ENCODE data around the gene LIMA1. TPM values are rescaled to one million over a fixed set of nuclear protein-coding genes. Genes with fewer than 3 reads are reported as not detected.
"Not testable (repeated sequence)": the region's sequence is repeated elsewhere in the genome, so short reads cannot be mapped to it uniquely, and the experiment has no call there.

The LIMA1 gene
- 10 to 100 TPM; 16.9 to 22.4 TPM for total RNA-seq

GRCh38 chr12:50283229-50283923, at the start of gene LIMA1:
Gene LIMA1, minus strand, starts transcription at chr12:50283520. Its CDS starts 34,769 bp downstream, at chr12:50248751.
- Mint-ChIP-seq H3K4me3 (peak within 1 kb of the TSS; percentile 87), H3K36me3 (ENCODE audit: low read depth) (no peaks in the 10 kb centered on the region), H3K9me3 (no peaks in the 10 kb centered on the region), H3K4me1 (peaks cover 23% of the 10 kb centered on the region), H3K27me3 (peaks cover 11% of the 10 kb centered on the region), H3K27ac (peak within 1 kb of the TSS; percentile 90)
- ChIA-PET POLR2A (interaction anchor here (0.8 to 1.5 kb wide), 2 partner anchors 62 to 96 kb away, joined by 3 to 6 read pairs; no protein-coding TSS in a partner anchor), CTCF (interaction anchor here (0.6 to 1.2 kb wide), 4 partner anchors 9 to 172 kb away, joined by 3 to 5 read pairs (median 4); no protein-coding TSS in a partner anchor)
- peak; percentile 92 for DNase-seq

- ChIA-PET POLR2A (no interaction called here), CTCF (no interaction called here)
- Mint-ChIP-seq H3K9me3 (no peaks in the 10 kb centered on the region), H3K4me3 (no peak overlapping the region), H3K36me3 (ENCODE audit: low read depth) (no peaks in the 10 kb centered on the region), H3K27me3 (no peaks in the 10 kb centered on the region), H3K27ac (no peak overlapping the region), H3K4me1 (peaks cover 3% of the 10 kb centered on the region)
- no peak for DNase-seq
These were observed 48.4 kb upstream of the LIMA1 start for GRCh38 chr12:50331745-50332144.

- POLR2A ChIA-PET; H3K36me3 Mint-ChIP-seq (ENCODE audit: low read depth); H3K4me1 Mint-ChIP-seq; H3K27ac Mint-ChIP-seq; H3K4me3 Mint-ChIP-seq; H3K27me3 Mint-ChIP-seq; H3K9me3 Mint-ChIP-seq; DNase-seq: not testable (repeated sequence)
- CTCF ChIA-PET: interaction anchor here (0.6 to 1.3 kb wide), 2 partner anchors 10 to 104 kb away, joined by 3 to 4 read pairs; no protein-coding TSS in a partner anchor
These were observed 45.3 kb upstream of the LIMA1 start for GRCh38 chr12:50328664-50329063.

GRCh38 chr12:50326590-50327284, 43.4 kb upstream of the LIMA1 start:
- H3K4me3 Mint-ChIP-seq: no peak overlapping the region
- DNase-seq: no peak
- no peaks in the 10 kb centered on the region for H3K36me3 Mint-ChIP-seq (ENCODE audit: low read depth)
- ChIA-PET POLR2A (no interaction called here), CTCF (interaction anchor here (0.6 kb wide), 2 partner anchors 208 to 259 kb away, joined by 3 read pairs; no protein-coding TSS in a partner anchor)
- H3K27me3 Mint-ChIP-seq: no peaks in the 10 kb centered on the region
- H3K27ac Mint-ChIP-seq: no peak overlapping the region
- no peaks in the 10 kb centered on the region for H3K9me3 Mint-ChIP-seq
- no peaks in the 10 kb centered on the region for H3K4me1 Mint-ChIP-seq

GRCh38 chr12:50325890-50326391, 42.6 kb upstream of the LIMA1 start:
- H3K4me1 Mint-ChIP-seq: no peaks in the 10 kb centered on the region
- no peak overlapping the region for H3K4me3 Mint-ChIP-seq
- ChIA-PET CTCF (no interaction called here), POLR2A (no interaction called here)
- no peak for DNase-seq
- no peak overlapping the region for H3K27ac Mint-ChIP-seq
- H3K9me3 Mint-ChIP-seq: no peaks in the 10 kb centered on the region
- no peaks in the 10 kb centered on the region for H3K36me3 Mint-ChIP-seq (ENCODE audit: low read depth)
- H3K27me3 Mint-ChIP-seq: no peaks in the 10 kb centered on the region

- H3K27me3 Mint-ChIP-seq; H3K36me3 Mint-ChIP-seq (ENCODE audit: low read depth); H3K9me3 Mint-ChIP-seq; POLR2A ChIA-PET; H3K27ac Mint-ChIP-seq; H3K4me3 Mint-ChIP-seq; CTCF ChIA-PET; DNase-seq; H3K4me1 Mint-ChIP-seq: not testable (repeated sequence)
These were observed 41.5 kb upstream of the LIMA1 start for GRCh38 chr12:50324770-50325169.

- H3K4me3 Mint-ChIP-seq; H3K9me3 Mint-ChIP-seq; CTCF ChIA-PET; DNase-seq; H3K36me3 Mint-ChIP-seq (ENCODE audit: low read depth); H3K27me3 Mint-ChIP-seq; H3K27ac Mint-ChIP-seq; POLR2A ChIA-PET; H3K4me1 Mint-ChIP-seq: not testable (repeated sequence)
These were observed 40.8 kb upstream of the LIMA1 start for GRCh38 chr12:50324077-50324476.

GRCh38 chr12:50322206-50322605, 38.9 kb upstream of the LIMA1 start:
- H3K36me3 Mint-ChIP-seq (ENCODE audit: low read depth): no peaks in the 10 kb centered on the region
- POLR2A ChIA-PET: interaction anchor here (0.7 kb wide), 1 partner anchor 25 kb away, joined by 3 read pairs; no protein-coding TSS in a partner anchor
- H3K27me3 Mint-ChIP-seq: no peaks in the 10 kb centered on the region
- H3K4me3 Mint-ChIP-seq: no peak overlapping the region
- CTCF ChIA-PET: interaction anchor here (0.6 kb wide), 1 partner anchor 146 kb away, joined by 3 read pairs; no protein-coding TSS in a partner anchor
- H3K9me3 Mint-ChIP-seq: no peaks in the 10 kb centered on the region
- H3K27ac Mint-ChIP-seq: no peak overlapping the region
- H3K4me1 Mint-ChIP-seq: no peaks in the 10 kb centered on the region
- no peak for DNase-seq

GRCh38 chr12:50317203-50317602, 33.9 kb upstream of the LIMA1 start:
- no peaks in the 10 kb centered on the region for H3K36me3 Mint-ChIP-seq (ENCODE audit: low read depth)
- CTCF ChIA-PET: interaction anchor here (0.7 to 1.2 kb wide), 2 partner anchors 20 to 206 kb away, joined by 3 read pairs; partner anchors contain the start of gene COX14
- H3K9me3 Mint-ChIP-seq: no peaks in the 10 kb centered on the region
- H3K27ac Mint-ChIP-seq: no peak overlapping the region
- H3K27me3 Mint-ChIP-seq: no peaks in the 10 kb centered on the region
- no peak for DNase-seq
- no peaks in the 10 kb centered on the region for H3K4me1 Mint-ChIP-seq
- H3K4me3 Mint-ChIP-seq: no peak overlapping the region
- POLR2A ChIA-PET: no interaction called here

- H3K27ac Mint-ChIP-seq: no peak overlapping the region
- no peaks in the 10 kb centered on the region for H3K9me3 Mint-ChIP-seq
- H3K36me3 Mint-ChIP-seq (ENCODE audit: low read depth): no peaks in the 10 kb centered on the region
- H3K4me3 Mint-ChIP-seq: no peak overlapping the region
- ChIA-PET POLR2A (no interaction called here), CTCF (interaction anchor here (1.9 kb wide), 1 partner anchor 10 kb away, joined by 4 read pairs; no protein-coding TSS in a partner anchor)
- no peaks in the 10 kb centered on the region for H3K27me3 Mint-ChIP-seq
- H3K4me1 Mint-ChIP-seq: no peaks in the 10 kb centered on the region
- no peak for DNase-seq
These were observed 32.5 kb upstream of the LIMA1 start for GRCh38 chr12:50315803-50316202.

GRCh38 chr12:50314636-50315312, 31.5 kb upstream of the LIMA1 start:
- H3K4me3 Mint-ChIP-seq: no peak overlapping the region
- H3K27me3 Mint-ChIP-seq: no peaks in the 10 kb centered on the region
- CTCF ChIA-PET: interaction anchor here (1.7 to 1.9 kb wide), 2 partner anchors 9 to 204 kb away, joined by 4 read pairs; no protein-coding TSS in a partner anchor
- DNase-seq: no peak
- POLR2A ChIA-PET: no interaction called here
- H3K9me3 Mint-ChIP-seq: no peaks in the 10 kb centered on the region
- no peaks in the 10 kb centered on the region for H3K4me1 Mint-ChIP-seq
- H3K36me3 Mint-ChIP-seq (ENCODE audit: low read depth): no peaks in the 10 kb centered on the region
- no peak overlapping the region for H3K27ac Mint-ChIP-seq

GRCh38 chr12:50313971-50314370, 30.7 kb upstream of the LIMA1 start:
- H3K27ac Mint-ChIP-seq: not testable (repeated sequence)

More at GRCh38 chr12:50313971-50314370, 30.7 kb upstream of the LIMA1 start:
- H3K9me3 Mint-ChIP-seq; H3K36me3 Mint-ChIP-seq (ENCODE audit: low read depth); DNase-seq; H3K27me3 Mint-ChIP-seq; POLR2A ChIA-PET; H3K4me1 Mint-ChIP-seq; H3K4me3 Mint-ChIP-seq: not testable (repeated sequence)
- CTCF ChIA-PET: interaction anchor here (1.7 to 1.9 kb wide), 2 partner anchors 8 to 203 kb away, joined by 4 read pairs; no protein-coding TSS in a partner anchor

All from activated CD4-positive, alpha-beta T cell treated with anti-CD3 and anti-CD28 coated beads, Interleukin-2, amount 10 ng/mL, durations not matched to agents 7 days and 5 days (primary cell).